ENCODE measurements around the gene CLIC5.

The CLIC5 gene

GRCh38 chr6:45851034-45851400 lies 164.6 kb downstream of the CLIC5 start:
- Histone ChIP-seq H3F3A (ENCODE audit: low read depth) (no peaks in the 10 kb centered on the region), H3K4me3 (ENCODE audit: low read length, poor library complexity, severe bottlenecking) (no peak overlapping the region), H3K4me1 (ENCODE audit: insufficient read depth, low read length, poor library complexity, severe bottlenecking) (no peaks in the 10 kb centered on the region), H4K20me1 (ENCODE audit: insufficient read depth, low read length, poor library complexity, severe bottlenecking) (no peaks in the 10 kb centered on the region), H3K27me3 (ENCODE audit: insufficient read depth, low read length, poor library complexity, severe bottlenecking) (no peaks in the 10 kb centered on the region), H3K4me2 (ENCODE audit: low read depth, low read length, poor library complexity, severe bottlenecking) (no peak overlapping the region), H3K9me3 (ENCODE audit: insufficient read depth, low read depth, low read length) (no peaks in the 10 kb centered on the region), H3K9me2 (replicated peaks; ENCODE audit: low read depth, low read length) (no peaks in the 10 kb centered on the region), H3K36me3 (ENCODE audit: insufficient read depth, low read length) (no peaks in the 10 kb centered on the region), H2AFZ (ENCODE audit: low read length) (no peak overlapping the region), H3K9ac (ENCODE audit: low read depth, low read length, poor library complexity, severe bottlenecking) (no peak overlapping the region), H3K79me2 (ENCODE audit: insufficient read depth, low read length) (no peaks in the 10 kb centered on the region)
- TF ChIP-seq CTCF (conservative IDR thresholded peaks at IDR 0.05; ENCODE audit: low read length) = no peak
- no peak for TF ChIP-seq EZH2phosphoT487 (IDR thresholded peaks at IDR 0.05; ENCODE audit: borderline replicate concordance)

- Histone ChIP-seq H3F3A (ENCODE audit: low read depth) (no peaks in the 10 kb centered on the region), H3K79me2 (ENCODE audit: insufficient read depth, low read length) (no peaks in the 10 kb centered on the region), H3K4me3 (ENCODE audit: low read length, poor library complexity, severe bottlenecking) (no peak overlapping the region), H4K20me1 (ENCODE audit: insufficient read depth, low read length, poor library complexity, severe bottlenecking) (no peaks in the 10 kb centered on the region), H3K4me1 (ENCODE audit: insufficient read depth, low read length, poor library complexity, severe bottlenecking) (no peaks in the 10 kb centered on the region), H2AFZ (ENCODE audit: low read length) (no peak overlapping the region), H3K4me2 (ENCODE audit: low read depth, low read length, poor library complexity, severe bottlenecking) (no peak overlapping the region), H3K9ac (ENCODE audit: low read depth, low read length, poor library complexity, severe bottlenecking) (no peak overlapping the region), H3K9me2 (replicated peaks; ENCODE audit: low read depth, low read length) (no peaks in the 10 kb centered on the region), H3K9me3 (ENCODE audit: insufficient read depth, low read depth, low read length) (no peaks in the 10 kb centered on the region), H3K36me3 (ENCODE audit: insufficient read depth, low read length) (no peaks in the 10 kb centered on the region), H3K27me3 (ENCODE audit: insufficient read depth, low read length, poor library complexity, severe bottlenecking) (no peaks in the 10 kb centered on the region)
- TF ChIP-seq CTCF (conservative IDR thresholded peaks at IDR 0.05; ENCODE audit: low read length) = no peak
- TF ChIP-seq EZH2phosphoT487 (IDR thresholded peaks at IDR 0.05; ENCODE audit: borderline replicate concordance) = no peak
These were observed 165.2 kb downstream of the CLIC5 start for GRCh38 chr6:45850378-45851033.

DNA sequence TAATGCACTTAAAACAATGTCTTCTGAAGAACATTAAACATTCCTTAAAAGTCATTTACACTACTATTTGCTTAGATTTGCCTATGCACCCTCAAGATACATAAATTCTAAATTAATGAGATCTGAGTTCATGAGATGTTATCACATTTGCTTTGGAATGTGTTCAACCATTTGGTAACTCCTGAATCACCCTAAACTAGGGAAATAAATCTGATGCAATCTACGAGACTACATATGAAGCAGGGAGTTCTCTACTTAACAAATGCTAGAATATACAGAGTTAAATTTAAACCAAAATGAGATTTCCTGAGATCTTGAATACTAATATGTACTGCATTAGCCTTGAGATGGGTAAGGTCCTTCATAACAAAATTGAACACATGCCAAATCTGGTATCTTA lies 170.1 kb downstream of the CLIC5 start:
- Histone ChIP-seq H3K4me1 (ENCODE audit: insufficient read depth, low read length, poor library complexity, severe bottlenecking) (peaks cover 5% of the 10 kb centered on the region), H3K27me3 (ENCODE audit: insufficient read depth, low read length, poor library complexity, severe bottlenecking) (no peaks in the 10 kb centered on the region), H3K9ac (ENCODE audit: low read depth, low read length, poor library complexity, severe bottlenecking) (no peak overlapping the region), H3K4me2 (ENCODE audit: low read depth, low read length, poor library complexity, severe bottlenecking) (no peak overlapping the region), H3K9me2 (replicated peaks; ENCODE audit: low read depth, low read length) (no peaks in the 10 kb centered on the region), H4K20me1 (ENCODE audit: insufficient read depth, low read length, poor library complexity, severe bottlenecking) (no peaks in the 10 kb centered on the region), H2AFZ (ENCODE audit: low read length) (no peak overlapping the region), H3K79me2 (ENCODE audit: insufficient read depth, low read length) (no peaks in the 10 kb centered on the region), H3K4me3 (ENCODE audit: low read length, poor library complexity, severe bottlenecking) (no peak overlapping the region), H3K36me3 (ENCODE audit: insufficient read depth, low read length) (no peaks in the 10 kb centered on the region), H3F3A (ENCODE audit: low read depth) (no peaks in the 10 kb centered on the region), H3K9me3 (ENCODE audit: insufficient read depth, low read depth, low read length) (no peaks in the 10 kb centered on the region)
- TF ChIP-seq CTCF (conservative IDR thresholded peaks at IDR 0.05; ENCODE audit: low read length) (no peak), EZH2phosphoT487 (IDR thresholded peaks at IDR 0.05; ENCODE audit: borderline replicate concordance) (no peak)
